Hematopoietic multipotent progenitor cell treated with erythropoietin and hydrocortisone succinate and interleukin-3 and kit ligand, for 15 days (in vitro differentiated cells): ENCODE measurements around the gene SPDYC.

Experiments used
- DNase-seq: peaks from one replicate; pipeline ENCODE4 v3.0.0-alpha.2; 2015; ENCODE audit warnings: low spot score

Gene SPDYC

DNA sequence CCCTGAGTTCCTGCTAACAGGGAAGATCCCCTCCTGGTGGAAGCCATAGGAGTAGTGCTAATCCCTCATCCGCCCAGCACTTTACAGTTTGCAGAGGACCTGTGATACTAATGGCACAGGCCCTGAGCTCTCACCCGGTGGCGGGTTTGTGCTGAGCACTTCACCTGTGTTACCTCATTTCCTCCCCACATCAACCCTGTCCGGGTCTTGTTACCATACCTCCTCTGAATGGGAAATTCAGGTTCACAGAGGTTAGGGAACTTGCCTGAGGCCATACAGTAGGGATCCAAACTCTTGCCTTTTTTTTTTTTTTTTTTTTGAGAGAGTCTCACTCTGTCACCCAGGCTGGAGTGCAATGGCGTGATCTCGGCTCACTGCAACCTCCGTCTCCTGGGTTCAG lies 36.9 kb downstream of the SPDYC start:
- DNase-seq, result no peak

DNA sequence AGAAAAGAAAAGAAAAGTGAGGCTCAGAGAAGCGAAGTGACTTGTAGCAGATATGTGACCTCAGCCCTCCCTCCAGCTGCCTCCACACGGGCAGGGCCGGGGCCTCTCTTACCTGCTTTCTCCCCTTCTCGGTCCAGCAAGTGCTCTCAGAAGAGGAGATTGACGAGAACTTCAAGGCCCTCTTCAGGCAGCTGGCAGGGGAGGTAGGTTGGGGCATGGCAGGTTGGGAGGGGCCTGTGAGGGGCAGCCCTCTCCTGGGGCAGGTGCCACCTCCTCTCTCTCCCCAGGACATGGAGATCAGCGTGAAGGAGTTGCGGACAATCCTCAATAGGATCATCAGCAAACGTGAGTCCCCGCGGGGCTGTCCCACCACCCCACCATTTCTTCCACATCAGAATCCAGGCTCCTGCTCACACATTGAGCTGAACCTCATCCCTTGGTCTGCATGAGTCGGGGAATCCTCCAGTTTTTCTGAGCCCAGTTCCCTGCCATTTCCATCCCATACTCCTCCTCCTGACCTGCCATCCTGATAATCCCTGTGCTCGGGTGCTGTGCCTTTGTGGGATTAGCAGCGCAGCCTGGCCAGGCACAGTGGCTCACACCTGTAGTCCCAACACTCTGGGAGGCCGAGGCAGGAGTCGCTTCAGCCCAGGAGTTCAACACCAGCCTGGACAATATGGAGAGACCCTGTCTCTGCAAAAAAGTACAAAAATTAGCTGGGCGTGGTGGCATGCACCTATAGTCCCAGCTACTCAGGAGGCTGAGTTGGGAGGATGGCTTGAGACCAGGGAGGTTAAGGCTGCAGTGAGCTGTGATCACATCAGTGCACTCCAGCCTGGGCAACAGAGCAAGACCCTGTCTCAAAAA lies 38.1 kb downstream of the SPDYC start:
- DNase-seq, result no peak

DNA sequence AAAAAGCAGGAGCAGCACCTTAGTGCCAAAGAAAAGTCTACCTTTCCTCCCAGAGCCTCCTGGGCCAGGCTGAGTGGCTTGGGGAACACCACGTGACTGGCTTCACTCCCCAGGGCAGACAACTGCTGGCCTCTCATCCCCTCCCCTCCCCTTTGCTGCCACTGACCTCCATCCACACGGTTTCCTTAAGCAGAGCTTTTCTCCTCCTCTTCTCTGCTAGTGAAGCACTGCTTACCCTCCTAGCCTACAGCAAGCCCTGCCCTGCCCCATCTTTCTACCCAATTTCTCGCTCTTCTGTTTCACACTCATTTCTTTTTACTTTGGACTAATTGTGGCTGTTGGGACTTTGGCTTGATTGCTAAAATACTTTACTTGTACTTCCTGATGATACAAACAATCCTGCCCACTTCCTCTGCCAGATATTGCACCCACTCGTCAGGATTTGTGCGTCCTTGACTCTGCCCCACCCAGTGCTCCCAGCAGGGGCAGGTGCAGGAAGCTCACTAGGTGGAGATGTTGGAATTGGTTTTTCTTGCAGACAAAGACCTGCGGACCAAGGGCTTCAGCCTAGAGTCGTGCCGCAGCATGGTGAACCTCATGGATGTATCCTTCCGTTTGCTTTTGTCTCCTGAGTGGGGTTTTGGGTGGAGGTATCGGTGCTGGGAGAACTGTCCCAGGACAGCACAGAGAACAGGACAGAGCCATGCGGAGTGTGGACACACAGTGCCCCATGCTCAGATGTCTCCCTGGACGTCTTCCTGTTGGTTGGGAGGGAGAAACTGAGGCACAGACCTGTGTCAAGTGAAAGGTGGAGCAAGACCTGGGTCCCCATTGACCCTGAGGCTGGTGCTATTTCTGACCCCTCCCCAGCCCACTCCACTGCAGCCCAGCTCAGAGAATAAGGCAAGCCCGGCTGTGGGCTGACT lies 39.0 kb downstream of the SPDYC start:
- DNase-seq, result no peak

DNA sequence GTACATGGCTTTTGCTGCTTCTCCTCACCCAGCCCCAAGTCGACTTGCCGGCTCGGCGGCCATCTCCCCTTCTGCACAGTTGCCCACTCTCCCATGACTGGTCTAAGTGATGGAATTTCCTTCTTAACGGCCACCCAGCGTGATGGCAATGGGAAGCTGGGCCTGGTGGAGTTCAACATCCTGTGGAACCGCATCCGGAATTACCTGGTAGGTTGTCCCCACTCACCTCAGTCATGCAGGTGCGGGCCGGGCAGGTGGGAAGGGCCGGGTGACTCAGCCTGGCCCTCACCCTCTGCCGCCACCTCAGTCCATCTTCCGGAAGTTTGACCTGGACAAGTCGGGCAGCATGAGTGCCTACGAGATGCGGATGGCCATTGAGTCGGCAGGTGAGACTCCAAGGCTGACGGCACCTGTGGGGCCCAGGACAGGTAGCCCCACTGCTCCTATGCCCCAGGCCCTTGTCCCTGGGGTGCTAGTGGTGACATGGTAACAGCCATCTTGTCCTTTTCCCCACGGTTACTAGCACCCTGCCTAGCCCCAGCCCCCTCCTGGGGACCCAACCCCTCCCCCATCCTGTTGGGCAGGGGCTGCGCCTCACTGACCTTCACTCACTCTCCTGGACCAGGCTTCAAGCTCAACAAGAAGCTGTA lies 39.8 kb downstream of the SPDYC start:
- no peak for DNase-seq

DNA sequence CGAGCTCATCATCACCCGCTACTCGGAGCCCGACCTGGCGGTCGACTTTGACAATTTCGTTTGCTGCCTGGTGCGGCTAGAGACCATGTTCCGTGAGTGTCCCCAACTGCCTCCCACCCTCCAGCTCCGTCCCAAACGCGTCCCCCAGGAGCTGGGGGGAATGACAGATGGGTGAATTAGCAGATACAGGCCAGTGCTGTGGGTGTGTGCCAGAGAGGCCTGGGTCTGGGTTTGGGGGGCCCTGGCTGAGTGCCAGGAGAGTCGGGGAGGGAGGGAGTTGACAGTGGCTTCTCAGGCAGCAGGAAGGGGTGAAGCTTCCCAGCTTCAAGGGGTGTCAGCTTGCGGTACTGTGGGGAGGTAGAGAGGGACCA lies 40.3 kb downstream of the SPDYC start:
- no peak for DNase-seq

DNA sequence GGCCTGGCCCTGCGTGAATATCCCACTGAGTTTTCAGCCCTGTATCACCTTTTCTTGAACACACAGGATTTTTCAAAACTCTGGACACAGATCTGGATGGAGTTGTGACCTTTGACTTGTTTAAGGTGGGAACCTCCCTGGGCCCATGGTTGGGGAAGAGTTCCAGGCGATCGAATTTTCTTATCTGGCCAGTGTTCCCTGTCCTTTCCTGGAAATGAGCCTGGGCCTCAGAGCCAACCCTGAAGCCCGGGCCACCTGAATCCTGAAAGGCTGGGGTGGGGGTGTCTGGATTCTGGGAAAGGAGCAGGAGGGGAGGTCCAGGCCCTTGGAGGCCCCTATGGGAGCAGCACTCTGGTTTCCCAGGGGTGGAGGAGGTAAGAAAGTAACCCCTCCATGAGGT lies 40.7 kb downstream of the SPDYC start:
- no peak for DNase-seq

DNA sequence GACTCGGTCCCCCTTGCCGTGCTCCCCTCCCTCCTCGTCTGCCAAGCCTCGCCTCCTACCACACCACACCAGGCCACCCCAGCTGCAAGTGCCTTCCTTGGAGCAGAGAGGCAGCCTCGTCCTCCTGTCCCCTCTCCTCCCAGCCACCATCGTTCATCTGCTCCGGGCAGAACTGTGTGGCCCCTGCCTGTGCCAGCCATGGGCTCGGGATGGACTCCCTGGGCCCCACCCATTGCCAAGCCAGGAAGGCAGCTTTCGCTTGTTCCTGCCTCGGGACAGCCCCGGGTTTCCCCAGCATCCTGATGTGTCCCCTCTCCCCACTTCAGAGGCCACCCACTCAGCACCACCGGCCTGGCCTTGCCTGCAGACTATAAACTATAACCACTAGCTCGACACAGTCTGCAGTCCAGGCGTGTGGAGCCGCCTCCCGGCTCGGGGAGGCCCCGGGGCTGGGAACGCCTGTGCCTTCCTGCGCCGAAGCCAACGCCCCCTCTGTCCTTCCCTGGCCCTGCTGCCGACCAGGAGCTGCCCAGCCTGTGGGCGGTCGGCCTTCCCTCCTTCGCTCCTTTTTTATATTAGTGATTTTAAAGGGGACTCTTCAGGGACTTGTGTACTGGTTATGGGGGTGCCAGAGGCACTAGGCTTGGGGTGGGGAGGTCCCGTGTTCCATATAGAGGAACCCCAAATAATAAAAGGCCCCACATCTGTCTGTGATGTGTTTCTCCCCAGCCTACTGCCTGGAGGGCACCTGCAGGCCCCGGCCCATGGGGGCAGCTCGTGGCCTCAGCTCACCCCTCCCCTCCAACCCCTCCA lies 41.5 kb downstream of the SPDYC start:
- DNase-seq, result no peak

DNA sequence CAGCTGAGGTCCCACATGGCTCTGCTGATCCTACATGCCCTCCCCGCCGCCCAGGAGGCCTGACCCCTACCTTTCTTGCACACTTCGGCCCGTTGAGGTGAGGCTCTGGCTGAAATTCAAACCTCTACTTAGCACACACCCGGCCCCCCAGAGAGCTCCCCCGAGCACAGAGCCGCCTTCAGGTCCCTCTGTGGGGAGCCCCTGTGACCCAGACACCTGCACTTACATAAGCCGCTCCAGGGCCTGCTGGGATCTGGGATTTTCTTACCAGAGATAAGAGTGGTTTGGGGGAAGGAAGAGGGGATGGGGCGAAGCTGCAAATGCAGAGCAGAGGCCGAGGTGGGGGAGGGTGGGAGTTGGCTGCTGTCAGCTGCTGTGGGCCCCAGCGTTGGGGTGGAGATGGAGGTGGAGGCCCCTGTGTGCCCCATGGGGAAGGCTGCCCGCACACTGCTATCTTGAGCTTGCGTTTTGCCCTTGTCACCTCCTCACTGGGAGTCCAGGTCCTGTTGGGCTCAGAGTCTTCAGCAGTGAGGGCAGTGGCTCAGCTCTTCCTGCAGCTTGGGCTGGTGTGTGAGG lies 42.3 kb downstream of the SPDYC start:
- no peak for DNase-seq

GRCh38 chr11:65213322-65214211 lies 43.5 kb downstream of the SPDYC start:
- DNase-seq, result no peak

- DNase-seq, result no peak
These were observed 44.3 kb downstream of the SPDYC start for GRCh38 chr11:65214212-65214845.

DNA sequence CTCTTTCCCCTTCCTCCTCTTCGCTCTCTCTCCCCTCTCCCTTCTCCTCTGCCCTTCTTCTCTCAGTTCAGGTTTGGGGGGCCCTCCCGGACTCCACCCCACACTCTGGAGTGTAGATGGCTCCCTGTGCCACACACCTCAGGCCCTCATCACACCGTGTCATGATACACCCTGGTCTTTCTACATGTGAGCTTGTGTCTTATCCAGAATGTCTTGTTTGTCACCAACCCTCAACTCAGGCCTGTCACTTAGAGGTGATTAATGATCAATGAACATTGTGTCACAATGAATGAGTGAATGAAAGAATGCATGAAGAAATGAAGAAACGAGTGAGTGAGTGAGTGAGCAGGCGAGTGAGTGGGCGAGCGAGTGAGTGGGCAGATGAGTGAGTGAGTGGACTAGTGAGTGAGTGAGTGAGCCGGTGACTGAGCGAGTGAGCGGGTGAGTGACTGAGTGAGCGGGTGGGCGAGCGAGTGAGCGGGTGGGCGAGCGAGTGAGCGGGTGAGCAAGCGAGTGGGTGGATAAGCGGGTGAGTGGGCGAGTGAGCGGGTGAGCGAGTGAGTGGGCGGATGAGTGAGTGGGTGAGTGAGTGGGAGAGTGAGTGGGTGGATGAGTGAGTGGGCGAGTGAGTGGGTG lies 45.5 kb downstream of the SPDYC start:
- DNase-seq, result no peak

- DNase-seq, result no peak
These were observed 46.8 kb downstream of the SPDYC start for GRCh38 chr11:65216830-65217229.

- DNase-seq, result no peak
These were observed 47.7 kb downstream of the SPDYC start for GRCh38 chr11:65217441-65218423.

DNA sequence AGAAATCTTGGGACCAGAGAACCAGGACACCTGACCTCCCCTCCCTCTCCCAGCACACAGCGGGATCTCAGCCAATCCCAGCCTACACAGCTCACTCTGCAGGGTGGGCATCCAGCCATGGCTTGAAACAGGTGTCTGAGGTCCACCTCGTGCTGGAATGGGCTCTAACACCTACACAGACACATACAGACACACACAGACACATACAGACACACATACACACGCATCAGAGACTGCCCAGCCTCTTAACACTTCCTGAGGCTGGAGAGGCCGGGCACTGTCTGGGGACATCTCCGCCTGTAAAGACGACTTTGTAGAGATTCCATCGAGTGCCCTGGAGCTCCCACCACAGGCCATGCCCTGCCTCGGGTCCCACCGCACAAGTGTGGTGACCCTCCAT lies 48.4 kb downstream of the SPDYC start:
- DNase-seq, result no peak

DNA sequence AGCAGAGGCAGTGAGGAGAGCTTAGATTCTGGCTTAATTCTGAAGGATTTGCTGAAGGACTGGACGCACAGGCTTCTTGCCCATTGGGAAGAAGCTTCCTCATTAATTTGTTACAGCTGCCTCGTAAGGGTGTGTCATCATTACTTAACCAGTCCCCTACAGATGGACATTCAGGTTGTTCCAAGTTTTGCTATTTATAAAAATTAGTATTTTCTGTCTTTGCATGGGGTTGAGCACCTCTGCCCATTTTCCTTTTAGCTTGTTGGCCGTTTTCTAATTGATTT lies 49.8 kb downstream of the SPDYC start:
- no peak for DNase-seq

DNA sequence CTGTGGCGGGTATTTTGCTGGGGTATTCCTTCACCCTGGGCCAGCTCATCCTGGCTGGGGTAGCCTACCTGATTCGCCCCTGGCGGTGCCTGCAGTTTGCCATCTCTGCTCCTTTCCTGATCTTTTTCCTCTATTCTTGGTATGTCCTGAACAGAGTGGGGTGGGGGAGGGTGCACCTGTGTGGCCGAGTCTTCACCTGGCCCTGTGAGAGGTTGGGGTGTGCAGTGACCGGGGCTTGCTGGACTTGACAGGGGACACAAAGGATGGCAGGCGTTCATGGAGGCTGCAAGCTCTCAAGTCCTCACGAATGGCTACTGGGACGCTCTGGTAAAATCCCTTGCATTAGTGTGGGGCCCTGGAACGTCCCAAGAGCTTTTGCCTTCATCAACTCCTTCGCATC lies 51.0 kb downstream of the SPDYC start:
- DNase-seq, result no peak
